ENCODE measurements around the gene FBXW4.

- TF ChIP-seq, protein P1, sequence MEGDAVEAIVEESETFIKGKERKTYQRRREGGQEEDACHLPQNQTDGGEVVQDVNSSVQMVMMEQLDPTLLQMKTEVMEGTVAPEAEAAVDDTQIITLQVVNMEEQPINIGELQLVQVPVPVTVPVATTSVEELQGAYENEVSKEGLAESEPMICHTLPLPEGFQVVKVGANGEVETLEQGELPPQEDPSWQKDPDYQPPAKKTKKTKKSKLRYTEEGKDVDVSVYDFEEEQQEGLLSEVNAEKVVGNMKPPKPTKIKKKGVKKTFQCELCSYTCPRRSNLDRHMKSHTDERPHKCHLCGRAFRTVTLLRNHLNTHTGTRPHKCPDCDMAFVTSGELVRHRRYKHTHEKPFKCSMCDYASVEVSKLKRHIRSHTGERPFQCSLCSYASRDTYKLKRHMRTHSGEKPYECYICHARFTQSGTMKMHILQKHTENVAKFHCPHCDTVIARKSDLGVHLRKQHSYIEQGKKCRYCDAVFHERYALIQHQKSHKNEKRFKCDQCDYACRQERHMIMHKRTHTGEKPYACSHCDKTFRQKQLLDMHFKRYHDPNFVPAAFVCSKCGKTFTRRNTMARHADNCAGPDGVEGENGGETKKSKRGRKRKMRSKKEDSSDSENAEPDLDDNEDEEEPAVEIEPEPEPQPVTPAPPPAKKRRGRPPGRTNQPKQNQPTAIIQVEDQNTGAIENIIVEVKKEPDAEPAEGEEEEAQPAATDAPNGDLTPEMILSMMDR (IDR thresholded peaks at IDR 0.05) = no peak
- TF ChIP-seq POLR2A (IDR thresholded peaks at IDR 0.05) = no peak
Measured at GRCh38 chr10:101565936-101566332, 129.0 kb downstream of the FBXW4 start.

Data from uterus (tissue), 2 donors.